Fibroblast of lung (primary cell): ENCODE measurements around the gene ARHGAP42. TPM values are rescaled to one million over a fixed set of nuclear protein-coding genes. Genes with fewer than 3 reads are reported as not detected.

Experiments
- DNase-seq, 2 donors: peaks; one replicate each; pipeline versions ENCODE4 v3.0.0 to v3.0.0-alpha.2; 2010; ENCODE audit warnings: low read depth in 2 of 2
- H2AFZ ChIP-seq: 2 replicates; pipeline ENCODE4 v1.5.1; 2012; ENCODE audit warnings: low read length, control low read depth, inconsistent platforms
- H3K27ac ChIP-seq: 2 replicates; pipeline ENCODE4 v1.5.1; 2011; ENCODE audit warnings: low read length, control low read depth; ENCODE audit not compliant: insufficient read depth
- H3K27me3 ChIP-seq: 2 replicates; pipeline ENCODE4 v1.5.1; 2011; ENCODE audit warnings: mild to moderate bottlenecking, low read length; ENCODE audit not compliant: control insufficient read depth, insufficient read depth
- H3K36me3 ChIP-seq: 2 replicates; pipeline ENCODE4 v1.5.1; 2011; ENCODE audit warnings: low read length; ENCODE audit not compliant: control insufficient read depth, insufficient read depth
- H3K4me1 ChIP-seq: 2 replicates; pipeline ENCODE4 v1.5.1; 2011; ENCODE audit warnings: low read length; ENCODE audit not compliant: control insufficient read depth, insufficient read depth; ENCODE audit errors: extremely low read depth
- H3K4me2 ChIP-seq: 2 replicates; pipeline ENCODE4 v1.5.1; 2011; ENCODE audit warnings: low read length, control low read depth; ENCODE audit not compliant: insufficient read depth; ENCODE audit errors: extremely low read depth
- H3K4me3 ChIP-seq, 4 experiments: fragments of 200-600 bp in 1 of 4; sonication (generic) in 1 of 4; replicated peaks in 1 of 4; 2 replicates each; pipeline ENCODE4 v1.5.1; 2011 to 2016; ENCODE audit warnings: low read length in 4 of 4, low read depth in 3 of 4, mild to moderate bottlenecking in 3 of 4, control low read depth in 2 of 4, inconsistent platforms in 1 of 4, mixed read lengths in 1 of 4; ENCODE audit not compliant: insufficient read depth in 1 of 4; ENCODE audit errors: control extremely low read depth in 1 of 4
- H3K79me2 ChIP-seq: 2 replicates; pipeline ENCODE4 v1.5.1; 2012; ENCODE audit warnings: mild to moderate bottlenecking, low read length, inconsistent platforms; ENCODE audit not compliant: control insufficient read depth, insufficient read depth
- H3K9ac ChIP-seq: 2 replicates; pipeline ENCODE4 v1.5.1; 2011; ENCODE audit warnings: mild to moderate bottlenecking, low read length, control low read depth; ENCODE audit not compliant: insufficient read depth
- H3K9me3 ChIP-seq: 2 replicates; pipeline ENCODE4 v1.5.1; 2012; ENCODE audit warnings: low read depth, low read length; ENCODE audit not compliant: control insufficient read depth, insufficient read depth
- H4K20me1 ChIP-seq: 2 replicates; pipeline ENCODE4 v1.5.1; 2011; ENCODE audit warnings: low read length; ENCODE audit not compliant: control insufficient read depth, insufficient read depth; ENCODE audit errors: extremely low read depth
- EZH2 ChIP-seq: IDR thresholded peaks from 2 replicates; pipeline ENCODE4 v1.5.1; 2012; ENCODE audit warnings: low read length, control low read depth, mild to moderate bottlenecking; ENCODE audit errors: missing control alignments
- polyA plus RNA-seq, 2 donors: library from polyadenylated mRNA; depleted of rRNA in 1 of 2; stranded (reverse) in 1 of 2; unstranded in 1 of 2; fragments of >200 nt; gene quantifications; 2 replicates each; pipeline ENCODE4 v1.2.1, GENCODE V29; 2011 to 2012; ENCODE audit warnings: missing spikeins in 1 of 2
- total RNA-seq: library from RNA; depleted of rRNA; stranded (reverse); fragments of >200 nt; gene quantifications from 2 replicates; pipeline ENCODE4 v1.2.1, GENCODE V29; 2014
- TF ChIP-seq, protein P1 (sequence below), 2 donors: IDR thresholded peaks in 1 of 2; conservative IDR thresholded peaks in 1 of 2; 1 replicate in 1 of 2; 2 replicates in 1 of 2; pipeline ENCODE4 v1.5.1; 2011 to 2012; ENCODE audit warnings: low read length in 2 of 2, control low read depth in 1 of 2, inconsistent platforms in 1 of 2, low read depth in 1 of 2, mild to moderate bottlenecking in 1 of 2

Gene ARHGAP42
- total and polyA plus RNA-seq, 2 donors (not counting 1 experiment from before 2014, with no cell fraction given) = 8.0 to 13.4 TPM

DNA sequence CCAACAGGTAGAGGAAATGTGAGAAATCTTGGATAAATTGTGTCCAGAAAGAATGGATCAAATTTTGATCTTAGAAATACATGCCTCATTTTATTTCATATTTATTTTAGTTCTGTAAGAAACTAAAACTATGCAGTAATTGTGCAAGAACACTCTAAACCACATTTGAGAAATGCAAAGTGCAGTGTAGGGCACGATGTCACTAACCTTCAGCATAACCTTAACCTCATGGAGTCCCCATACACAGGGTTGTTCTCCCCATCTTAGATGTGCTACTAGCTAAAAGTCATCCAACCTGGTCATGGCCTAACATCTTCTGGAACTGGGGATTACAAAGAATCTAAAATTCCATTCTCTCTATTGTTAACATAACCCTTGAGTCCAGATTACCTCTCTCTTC, 48.4 kb upstream of the ARHGAP42 start:
- Histone ChIP-seq H2AFZ (no peak overlapping the region), H3K79me2 (no peaks in the 10 kb centered on the region), H3K36me3 (no peaks in the 10 kb centered on the region), H3K27ac (no peak overlapping the region), H3K4me1 (peaks cover 3% of the 10 kb centered on the region), H3K4me3 (no peak overlapping the region), H3K4me2 (peak overlapping the region; percentile 5), H3K9ac (no peak overlapping the region), H4K20me1 (no peaks in the 10 kb centered on the region), H3K9me3 (no peaks in the 10 kb centered on the region), H3K27me3 (no peaks in the 10 kb centered on the region)
- DNase-seq = peak in 1 of 2 donors; percentile 39
- no peak for TF ChIP-seq EZH2
- TF ChIP-seq, protein P1, sequence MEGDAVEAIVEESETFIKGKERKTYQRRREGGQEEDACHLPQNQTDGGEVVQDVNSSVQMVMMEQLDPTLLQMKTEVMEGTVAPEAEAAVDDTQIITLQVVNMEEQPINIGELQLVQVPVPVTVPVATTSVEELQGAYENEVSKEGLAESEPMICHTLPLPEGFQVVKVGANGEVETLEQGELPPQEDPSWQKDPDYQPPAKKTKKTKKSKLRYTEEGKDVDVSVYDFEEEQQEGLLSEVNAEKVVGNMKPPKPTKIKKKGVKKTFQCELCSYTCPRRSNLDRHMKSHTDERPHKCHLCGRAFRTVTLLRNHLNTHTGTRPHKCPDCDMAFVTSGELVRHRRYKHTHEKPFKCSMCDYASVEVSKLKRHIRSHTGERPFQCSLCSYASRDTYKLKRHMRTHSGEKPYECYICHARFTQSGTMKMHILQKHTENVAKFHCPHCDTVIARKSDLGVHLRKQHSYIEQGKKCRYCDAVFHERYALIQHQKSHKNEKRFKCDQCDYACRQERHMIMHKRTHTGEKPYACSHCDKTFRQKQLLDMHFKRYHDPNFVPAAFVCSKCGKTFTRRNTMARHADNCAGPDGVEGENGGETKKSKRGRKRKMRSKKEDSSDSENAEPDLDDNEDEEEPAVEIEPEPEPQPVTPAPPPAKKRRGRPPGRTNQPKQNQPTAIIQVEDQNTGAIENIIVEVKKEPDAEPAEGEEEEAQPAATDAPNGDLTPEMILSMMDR (conservative IDR thresholded peaks at IDR 0.05 in 1 of 2, IDR thresholded peaks at IDR 0.05 in 1 of 2; ENCODE audit: low read depth in 1 of 2, low read length in 2 of 2) = no peak

DNA sequence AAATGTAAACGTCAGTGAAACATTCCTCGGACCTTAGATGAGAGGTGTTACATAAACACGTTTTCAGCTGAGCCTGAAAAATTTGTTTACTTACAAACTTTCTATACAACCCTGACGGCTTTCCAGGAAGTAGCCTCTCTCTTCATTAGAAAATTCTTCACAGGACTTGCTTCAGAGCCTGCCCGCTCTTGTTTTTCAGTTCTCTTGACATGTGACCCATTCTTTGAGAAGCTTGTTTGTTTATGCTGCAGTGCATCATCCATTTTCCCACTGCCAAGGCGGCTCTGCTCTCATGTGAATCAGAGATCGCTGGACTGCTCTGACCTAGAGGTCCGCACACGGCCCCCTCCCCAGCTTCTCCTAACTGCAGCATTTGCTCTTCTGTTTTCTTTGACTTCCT, 47.9 kb upstream of the ARHGAP42 start:
- peak overlapping the region; percentile 5 for H3K4me2 ChIP-seq
- no peak overlapping the region for H3K9ac ChIP-seq
- H3K36me3 ChIP-seq = no peaks in the 10 kb centered on the region
- no peak overlapping the region for H3K4me3 ChIP-seq
- H3K27me3 ChIP-seq = no peaks in the 10 kb centered on the region
- no peak overlapping the region for H2AFZ ChIP-seq
- H3K4me1 ChIP-seq = peaks cover 3% of the 10 kb centered on the region
- peak; percentile 70 to 84 for DNase-seq
- no peak overlapping the region for H3K27ac ChIP-seq
- no peaks in the 10 kb centered on the region for H3K9me3 ChIP-seq
- no peak for TF ChIP-seq EZH2
- TF ChIP-seq, protein P1 (conservative IDR thresholded peaks at IDR 0.05 in 1 of 2, IDR thresholded peaks at IDR 0.05 in 1 of 2; ENCODE audit: low read depth in 1 of 2, low read length in 2 of 2) = no peak
- no peaks in the 10 kb centered on the region for H3K79me2 ChIP-seq
- no peaks in the 10 kb centered on the region for H4K20me1 ChIP-seq

DNA sequence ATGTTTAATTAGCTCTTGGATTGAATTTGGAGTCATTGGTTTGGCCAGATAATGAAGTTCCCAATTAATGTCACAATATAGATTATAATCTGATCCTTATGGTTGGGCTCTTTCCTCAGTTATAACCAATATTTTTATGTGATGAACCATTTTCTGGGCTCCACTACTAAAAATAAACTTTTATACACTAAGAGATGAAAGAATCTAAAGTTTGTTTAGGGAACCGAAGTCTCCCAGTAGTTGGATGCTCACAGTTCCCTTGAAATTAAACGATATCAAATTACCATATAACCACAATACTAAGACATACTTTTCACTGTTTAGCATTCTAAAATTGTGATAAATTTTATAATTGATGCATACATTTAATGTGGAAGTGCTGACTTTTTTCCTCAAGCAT, 47.0 kb upstream of the ARHGAP42 start:
- DNase-seq = peak in 1 of 2 donors; percentile 42
- Histone ChIP-seq H3K9me3 (no peaks in the 10 kb centered on the region), H3K36me3 (no peaks in the 10 kb centered on the region), H3K9ac (no peak overlapping the region), H3K27ac (no peak overlapping the region), H4K20me1 (no peaks in the 10 kb centered on the region), H3K4me2 (no peak overlapping the region), H3K27me3 (no peaks in the 10 kb centered on the region), H2AFZ (no peak overlapping the region), H3K4me1 (peaks cover 3% of the 10 kb centered on the region), H3K4me3 (no peak overlapping the region), H3K79me2 (no peaks in the 10 kb centered on the region)
- TF ChIP-seq EZH2 = no peak
- TF ChIP-seq, protein P1 (conservative IDR thresholded peaks at IDR 0.05 in 1 of 2, IDR thresholded peaks at IDR 0.05 in 1 of 2; ENCODE audit: low read depth in 1 of 2, low read length in 2 of 2) = no peak
